Measurements from ENCODE around the gene TTBK2.

Gene TTBK2

GRCh38 chr15:42711746-42712145 lies 208.8 kb downstream of the TTBK2 start:
- DNase-seq (ENCODE audit: low read depth, low spot score), result no peak
- ChIA-PET POLR2A (no interaction called here), CTCF (interaction anchor here (1.2 to 2.5 kb wide), 4 partner anchors 8 to 492 kb away, joined by 4 to 11 read pairs (median 7); no protein-coding TSS in a partner anchor)
- no peak for TF ChIP-seq CTCF (IDR thresholded peaks at IDR 0.05; ENCODE audit: insufficient read depth, low read length, missing control alignments)
- no peak overlapping the region for H3K4me3 ChIP-seq (ENCODE audit: low read depth, low read length)

- TF ChIP-seq CTCF (IDR thresholded peaks at IDR 0.05; ENCODE audit: insufficient read depth, low read length, missing control alignments), result no peak
- H3K4me3 ChIP-seq (ENCODE audit: low read depth, low read length), result no peak overlapping the region
- no peak for DNase-seq (ENCODE audit: low read depth, low spot score)
- CTCF ChIA-PET, result interaction anchor here (0.6 to 2.5 kb wide), 4 partner anchors 9 to 503 kb away, joined by 3 to 11 read pairs (median 6); no protein-coding TSS in a partner anchor
- POLR2A ChIA-PET, result interaction anchor here (0.7 kb wide), 1 partner anchor 27 kb away, joined by 3 read pairs; no protein-coding TSS in a partner anchor
Measured at GRCh38 chr15:42710662-42711061, 209.9 kb downstream of the TTBK2 start.

- ChIA-PET CTCF (interaction anchor here (0.6 to 8.3 kb wide), 2 partner anchors 217 to 497 kb away, joined by 3 to 147 read pairs; no protein-coding TSS in a partner anchor), POLR2A (no interaction called here)
- no peak overlapping the region for H3K4me3 ChIP-seq (ENCODE audit: low read depth, low read length)
- DNase-seq (ENCODE audit: low read depth, low spot score), result no peak
- no peak for TF ChIP-seq CTCF (IDR thresholded peaks at IDR 0.05; ENCODE audit: insufficient read depth, low read length, missing control alignments)
Measured at GRCh38 chr15:42707873-42708544, 212.6 kb downstream of the TTBK2 start.

GRCh38 chr15:42707068-42707467 lies 213.5 kb downstream of the TTBK2 start:
- POLR2A ChIA-PET, result no interaction called here
- DNase-seq (ENCODE audit: low read depth, low spot score), result no peak
- TF ChIP-seq CTCF (IDR thresholded peaks at IDR 0.05; ENCODE audit: insufficient read depth, low read length, missing control alignments), result no peak
- CTCF ChIA-PET, result interaction anchor here (0.6 to 8.3 kb wide), 6 partner anchors 9 to 641 kb away, joined by 3 to 147 read pairs (median 18); no protein-coding TSS in a partner anchor
- H3K4me3 ChIP-seq (ENCODE audit: low read depth, low read length), result no peak overlapping the region

GRCh38 chr15:42705336-42705735 lies 215.2 kb downstream of the TTBK2 start:
- DNase-seq (ENCODE audit: low read depth, low spot score), result no peak
- ChIA-PET POLR2A (no interaction called here), CTCF (interaction anchor here (0.6 to 8.3 kb wide), 17 partner anchors 8 to 563 kb away, joined by 3 to 147 read pairs (median 5); no protein-coding TSS in a partner anchor)
- no peak for TF ChIP-seq CTCF (IDR thresholded peaks at IDR 0.05; ENCODE audit: insufficient read depth, low read length, missing control alignments)
- H3K4me3 ChIP-seq (ENCODE audit: low read depth, low read length), result no peak overlapping the region

GRCh38 chr15:42704492-42704926 lies 216.1 kb downstream of the TTBK2 start:
- DNase-seq (ENCODE audit: low read depth, low spot score), result no peak
- TF ChIP-seq CTCF (IDR thresholded peaks at IDR 0.05; ENCODE audit: insufficient read depth, low read length, missing control alignments), result peak; percentile 89
- H3K4me3 ChIP-seq (ENCODE audit: low read depth, low read length), result no peak overlapping the region
- POLR2A ChIA-PET, result interaction anchor here (1.0 kb wide), 1 partner anchor 222 kb away, joined by 3 read pairs; no protein-coding TSS in a partner anchor
- CTCF ChIA-PET, result interaction anchor here (0.9 to 8.3 kb wide), 22 partner anchors 8 to 714 kb away, joined by 3 to 147 read pairs (median 4); no protein-coding TSS in a partner anchor

All from AG04449 (cell line).